CD14-positive monocyte (primary cell): Measurements from ENCODE around the gene AQP12B. TPM values are rescaled to one million over a fixed set of nuclear protein-coding genes. Genes with fewer than 3 reads are reported as not detected.

Experiments
- DNase-seq, 3 donors: peaks; one replicate each; pipeline ENCODE4 v3.0.0-alpha.2; 2011 to 2022
- H2AFZ ChIP-seq: 2 replicates; pipeline ENCODE4 v1.6.0; 2012; ENCODE audit warnings: mild to moderate bottlenecking, low read depth, low read length, inconsistent platforms; ENCODE audit not compliant: insufficient read depth, poor library complexity, severe bottlenecking
- H3K27ac ChIP-seq, 2 donors: 1 replicate in 1 of 2; 2 replicates in 1 of 2; pipeline ENCODE4 v1.5.1; 2012 to 2013; ENCODE audit warnings: low read length in 2 of 2, control low read depth in 1 of 2, inconsistent platforms in 1 of 2, low read depth in 1 of 2, mild to moderate bottlenecking in 1 of 2
- H3K27me3 ChIP-seq, 2 donors: one replicate each; pipeline versions ENCODE4 v1.6.0 to v1.6.1; 2011 to 2013; ENCODE audit warnings: low read length in 2 of 2; ENCODE audit not compliant: control insufficient read depth in 2 of 2, insufficient read depth in 2 of 2
- H3K36me3 ChIP-seq, 2 donors: replicated peaks in 1 of 2; 1 replicate in 1 of 2; 2 replicates in 1 of 2; pipeline versions ENCODE4 v1.5.1 to v1.6.1; 2012 to 2013; ENCODE audit warnings: low read length in 2 of 2, control low read depth in 1 of 2, inconsistent platforms in 1 of 2, mild to moderate bottlenecking in 1 of 2; ENCODE audit not compliant: insufficient read depth in 2 of 2, control insufficient read depth in 1 of 2
- H3K4me1 ChIP-seq, 2 donors: 1 replicate in 1 of 2; 2 replicates in 1 of 2; pipeline versions ENCODE4 v1.5.1 to v1.6.1; 2012 to 2013; ENCODE audit warnings: low read length in 2 of 2, control low read depth in 1 of 2, inconsistent platforms in 1 of 2, mild to moderate bottlenecking in 1 of 2, moderate library complexity in 1 of 2; ENCODE audit not compliant: insufficient read depth in 2 of 2, control insufficient read depth in 1 of 2
- H3K4me2 ChIP-seq: replicated peaks from 2 replicates; pipeline ENCODE3; 2012; ENCODE audit warnings: low read length, moderate library complexity, mild to moderate bottlenecking; ENCODE audit not compliant: poor library complexity, severe bottlenecking; ENCODE audit errors: extremely low read depth
- H3K4me3 ChIP-seq, 3 experiments: fragments of 200-600 bp in 1 of 3; sonication (generic) in 1 of 3; replicated peaks in 1 of 3; 1 replicate in 2 of 3; 2 replicates in 1 of 3; pipeline ENCODE4 v1.5.1; 2011 to 2013; ENCODE audit warnings: low read length in 3 of 3, mild to moderate bottlenecking in 3 of 3, control low read depth in 2 of 3, low read depth in 2 of 3, inconsistent platforms in 1 of 3, moderate library complexity in 1 of 3
- H3K79me2 ChIP-seq: 2 replicates; pipeline ENCODE4 v1.6.0; 2012; ENCODE audit warnings: mild to moderate bottlenecking, control low read depth, inconsistent platforms, low read length, moderate library complexity; ENCODE audit not compliant: insufficient read depth
- H3K9ac ChIP-seq: 2 replicates; pipeline ENCODE4 v1.6.0; 2017; ENCODE audit warnings: low read length, mild to moderate bottlenecking; ENCODE audit not compliant: insufficient read depth, poor library complexity, severe bottlenecking
- H3K9me3 ChIP-seq, 2 donors: replicated peaks in 1 of 2; 1 replicate in 1 of 2; 2 replicates in 1 of 2; pipeline versions ENCODE4 v1.5.1 to v1.6.1; 2012 to 2013; ENCODE audit warnings: low read length in 2 of 2, control low read depth in 1 of 2; ENCODE audit not compliant: control insufficient read depth in 1 of 2, insufficient read depth in 1 of 2
- H4K20me1 ChIP-seq: 2 replicates; pipeline ENCODE4 v1.6.0; 2012; ENCODE audit warnings: mild to moderate bottlenecking, low read length, control low read depth, moderate library complexity; ENCODE audit not compliant: insufficient read depth
- H3K27ac Mint-ChIP-seq, 7 donors: one replicate each; pipeline ENCODE4 v1.8.0; 2020; ENCODE audit warnings: mild to moderate bottlenecking in 7 of 7, mixed read lengths in 7 of 7, moderate library complexity in 6 of 7, inconsistent platforms in 2 of 7
- H3K27me3 Mint-ChIP-seq, 3 donors: one replicate each; pipeline ENCODE4 v1.8.0; 2021 to 2022; ENCODE audit warnings: low read depth in 3 of 3, mild to moderate bottlenecking in 3 of 3, mixed read lengths in 3 of 3, moderate library complexity in 3 of 3, inconsistent platforms in 1 of 3
- H3K36me3 Mint-ChIP-seq, 2 donors: one replicate each; pipeline ENCODE4 v1.8.0; 2020; ENCODE audit warnings: mixed read lengths in 2 of 2, inconsistent platforms in 1 of 2, mild to moderate bottlenecking in 1 of 2
- H3K4me1 Mint-ChIP-seq: one replicate; pipeline ENCODE4 v1.8.0; 2020; ENCODE audit warnings: mild to moderate bottlenecking, mixed read lengths
- H3K4me3 Mint-ChIP-seq, 2 donors: one replicate each; pipeline ENCODE4 v1.8.0; 2020; ENCODE audit warnings: mild to moderate bottlenecking in 2 of 2, mixed read lengths in 2 of 2, moderate library complexity in 1 of 2
- H3K9me3 Mint-ChIP-seq, 7 donors: one replicate each; pipeline ENCODE4 v1.8.0; 2020 to 2022; ENCODE audit warnings: mixed read lengths in 7 of 7, mild to moderate bottlenecking in 6 of 7, moderate library complexity in 6 of 7, inconsistent platforms in 2 of 7
- WGBS: methylation state at CpG from one replicate; pipeline ENCODE4 v1.1.5; 2013; ENCODE audit warnings: missing lambda C conversion rate; ENCODE audit not compliant: insufficient coverage; 5-methylcytosine and 5-hydroxymethylcytosine counted together
- intact Hi-C, 2 donors: fragments of 100-400 bp; cut with micrococcal nuclease; formaldehyde crosslinking; loops; one replicate each; pipeline versions ENCODE4 v1.15.0 to v1.15.1; 2023
- polyA plus RNA-seq, 3 donors: library from polyadenylated mRNA; depleted of rRNA in 1 of 3; unstranded in 2 of 3; stranded (reverse) in 1 of 3; fragments of 300-500 nt in 2 of 3; fragments of >200 nt in 1 of 3; fragmentation: Illumina TruSeq in 2 of 3; gene quantifications; 1 replicate in 2 of 3; 2 replicates in 1 of 3; pipeline ENCODE4 v1.2.3, GENCODE V29; 2012 to 2021
- TF ChIP-seq, protein P1 (sequence below): fragments of 200-600 bp; IDR thresholded peaks from one replicate; pipeline ENCODE4 v1.8.0; 2022; ENCODE audit warnings: antibody characterized with exemption, mild to moderate bottlenecking

The AQP12B gene
- polyA plus RNA-seq, 3 donors: not detected

DNA sequence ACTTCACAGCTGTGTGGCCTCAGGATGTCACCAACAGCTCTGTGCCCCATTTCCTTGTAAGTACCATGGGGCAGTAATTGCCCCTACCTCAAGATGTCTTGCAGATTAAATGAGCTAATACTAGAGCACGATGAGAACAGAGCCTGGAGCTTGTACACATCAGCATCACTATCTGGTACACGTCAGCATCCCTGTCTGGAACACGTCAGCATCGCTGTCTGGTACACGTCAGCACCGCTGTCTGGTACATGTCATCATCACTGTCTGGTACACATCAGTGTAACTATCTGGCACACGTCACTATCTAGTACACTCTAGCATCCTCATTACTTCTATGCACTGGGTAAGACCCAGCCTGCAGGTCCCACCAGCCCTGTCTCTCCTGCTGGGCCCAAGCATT lies 46.1 kb upstream of the AQP12B start:
- H3K4me3 Mint-ChIP-seq: no peak overlapping the region
- 98% methylated on average over 7 of the region's 7 CpGs for WGBS
- no peak overlapping the region for H3K27ac Mint-ChIP-seq
- peaks cover 0 to 9% (median 6%) of the 10 kb centered on the region in 3 donors for H3K27me3 Mint-ChIP-seq
- TF ChIP-seq, protein P1, sequence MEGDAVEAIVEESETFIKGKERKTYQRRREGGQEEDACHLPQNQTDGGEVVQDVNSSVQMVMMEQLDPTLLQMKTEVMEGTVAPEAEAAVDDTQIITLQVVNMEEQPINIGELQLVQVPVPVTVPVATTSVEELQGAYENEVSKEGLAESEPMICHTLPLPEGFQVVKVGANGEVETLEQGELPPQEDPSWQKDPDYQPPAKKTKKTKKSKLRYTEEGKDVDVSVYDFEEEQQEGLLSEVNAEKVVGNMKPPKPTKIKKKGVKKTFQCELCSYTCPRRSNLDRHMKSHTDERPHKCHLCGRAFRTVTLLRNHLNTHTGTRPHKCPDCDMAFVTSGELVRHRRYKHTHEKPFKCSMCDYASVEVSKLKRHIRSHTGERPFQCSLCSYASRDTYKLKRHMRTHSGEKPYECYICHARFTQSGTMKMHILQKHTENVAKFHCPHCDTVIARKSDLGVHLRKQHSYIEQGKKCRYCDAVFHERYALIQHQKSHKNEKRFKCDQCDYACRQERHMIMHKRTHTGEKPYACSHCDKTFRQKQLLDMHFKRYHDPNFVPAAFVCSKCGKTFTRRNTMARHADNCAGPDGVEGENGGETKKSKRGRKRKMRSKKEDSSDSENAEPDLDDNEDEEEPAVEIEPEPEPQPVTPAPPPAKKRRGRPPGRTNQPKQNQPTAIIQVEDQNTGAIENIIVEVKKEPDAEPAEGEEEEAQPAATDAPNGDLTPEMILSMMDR: no peak
- Histone ChIP-seq H3K9me3 (no peaks in the 10 kb centered on the region), H3K4me2 (no peak overlapping the region), H2AFZ (no peak overlapping the region), H3K27ac (no peak overlapping the region), H3K9ac (no peak overlapping the region), H3K4me1 (no peaks in the 10 kb centered on the region), H4K20me1 (no peaks in the 10 kb centered on the region), H3K36me3 (no peaks in the 10 kb centered on the region), H3K4me3 (no peak overlapping the region), H3K79me2 (no peaks in the 10 kb centered on the region), H3K27me3 (no peaks in the 10 kb centered on the region)
- H3K36me3 Mint-ChIP-seq: no peaks in the 10 kb centered on the region
- H3K4me1 Mint-ChIP-seq: no peaks in the 10 kb centered on the region
- H3K9me3 Mint-ChIP-seq: peaks cover 0 to 2% (median 0%) of the 10 kb centered on the region in 7 donors
- intact Hi-C loops: no loop called here
- no peak for DNase-seq

DNA sequence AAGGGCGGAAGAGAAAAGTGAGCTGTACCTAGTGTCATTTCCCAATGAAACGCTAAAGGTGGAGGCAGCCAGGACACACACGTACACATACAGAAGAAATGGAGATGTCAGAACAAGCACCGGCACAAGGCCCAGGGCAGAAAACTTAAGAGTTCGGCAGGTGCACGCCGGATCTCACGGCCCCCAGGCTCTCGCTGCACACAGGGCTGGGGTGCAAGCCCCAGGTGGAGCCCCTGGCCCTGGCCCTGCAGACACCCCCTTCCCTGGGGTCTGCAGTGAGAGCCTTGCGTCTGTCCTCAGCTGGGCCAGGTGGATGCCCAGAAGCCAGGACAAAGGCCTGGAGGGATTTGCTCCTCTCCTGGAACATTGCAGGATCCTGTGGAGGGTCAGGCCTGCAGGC lies 45.7 kb upstream of the AQP12B start:
- H3K36me3 Mint-ChIP-seq: no peaks in the 10 kb centered on the region
- Histone ChIP-seq H3K4me2 (no peak overlapping the region), H2AFZ (no peak overlapping the region), H3K36me3 (no peaks in the 10 kb centered on the region), H3K27ac (no peak overlapping the region), H3K27me3 (no peaks in the 10 kb centered on the region), H3K9me3 (no peaks in the 10 kb centered on the region), H3K79me2 (no peaks in the 10 kb centered on the region), H4K20me1 (no peaks in the 10 kb centered on the region), H3K9ac (no peak overlapping the region), H3K4me3 (no peak overlapping the region), H3K4me1 (no peaks in the 10 kb centered on the region)
- H3K4me3 Mint-ChIP-seq: no peak overlapping the region
- no peaks in the 10 kb centered on the region for H3K4me1 Mint-ChIP-seq
- DNase-seq: no peak
- H3K9me3 Mint-ChIP-seq: peaks cover 0 to 2% (median 0%) of the 10 kb centered on the region in 7 donors
- TF ChIP-seq, protein P1: no peak
- intact Hi-C loops: no loop called here
- H3K27me3 Mint-ChIP-seq: peaks cover 0 to 9% (median 6%) of the 10 kb centered on the region in 3 donors
- no peak overlapping the region for H3K27ac Mint-ChIP-seq
- WGBS: 94% methylated on average over 10 of the region's 10 CpGs
